Epithelial cell of proximal tubule (primary cell): ENCODE measurements around the gene GNG3. TPM values are rescaled to one million over a fixed set of nuclear protein-coding genes. Genes with fewer than 3 reads are reported as not detected.

Experiments used
- DNase-seq: peaks from one replicate; pipeline ENCODE4 v3.0.0-alpha.2; 2011; ENCODE audit warnings: low read depth
- H3K4me3 ChIP-seq: 2 replicates; pipeline ENCODE4 v1.5.1; 2011; ENCODE audit warnings: low read depth, mild to moderate bottlenecking, low read length
- CTCF ChIP-seq: conservative IDR thresholded peaks from 2 replicates; pipeline ENCODE4 v1.5.1; 2012; ENCODE audit warnings: low read depth, mild to moderate bottlenecking, low read length
- total RNA-seq: library from RNA; depleted of rRNA; stranded (reverse); fragments of >200 nt; gene quantifications from 2 replicates; pipeline ENCODE4 v1.2.3, GENCODE V29; 2015

Gene GNG3
- total RNA-seq, 1 donor from 2014 or later: not detected

- no peak for DNase-seq
- no peak for TF ChIP-seq CTCF
- H3K4me3 ChIP-seq: peak overlapping the region; percentile 99
Observed at GRCh38 chr11:62677714-62678113, 29.8 kb upstream of the GNG3 start.

- H3K4me3 ChIP-seq: peak overlapping the region; percentile 99
- no peak for TF ChIP-seq CTCF
- no peak for DNase-seq
Observed at GRCh38 chr11:62678433-62678769, 29.1 kb upstream of the GNG3 start.

- TF ChIP-seq CTCF: no peak
- H3K4me3 ChIP-seq: peak within 1 kb of the TSS; percentile 99
- no peak for DNase-seq
Observed at GRCh38 chr11:62678770-62679696, 28.4 kb upstream of the GNG3 start, which contains the start of gene UBXN1. TSS of gene UBXN1 (minus strand) at chr11:62679073. CDS start at chr11:62678923, 150 bp downstream.

- H3K4me3 ChIP-seq: no peak overlapping the region
- DNase-seq: peak; percentile 31
- peak; percentile 67 for TF ChIP-seq CTCF
Observed at GRCh38 chr11:62680825-62681240, 26.6 kb upstream of the GNG3 start.

GRCh38 chr11:62682518-62682917 is 25.0 kb upstream of the GNG3 start:
- no peak for DNase-seq
- H3K4me3 ChIP-seq: no peak overlapping the region
- no peak for TF ChIP-seq CTCF

- peak overlapping the region; percentile 6 for H3K4me3 ChIP-seq
- no peak for TF ChIP-seq CTCF
- no peak for DNase-seq
Observed at GRCh38 chr11:62687508-62688396, 19.7 kb upstream of the GNG3 start.
